PC-9 (cell line): ENCODE data around the gene INAFM2.
A peak's percentile ranks its signal among the peaks of the same experiment; 100 is the strongest.

Experiments used
- EZH2 ChIP-seq: fragments of 200-600 bp; sonication (generic); IDR thresholded peaks from 2 replicates; pipeline ENCODE4 v1.8.0; 2017; ENCODE audit warnings: antibody characterized with exemption, low read depth
- TF ChIP-seq, protein P1 (sequence below): fragments of 200-600 bp; sonication (generic); conservative IDR thresholded peaks from 2 replicates; pipeline ENCODE4 v1.6.1; 2017; ENCODE audit warnings: mixed run types, antibody characterized with exemption, mild to moderate bottlenecking, moderate library complexity

DNA sequence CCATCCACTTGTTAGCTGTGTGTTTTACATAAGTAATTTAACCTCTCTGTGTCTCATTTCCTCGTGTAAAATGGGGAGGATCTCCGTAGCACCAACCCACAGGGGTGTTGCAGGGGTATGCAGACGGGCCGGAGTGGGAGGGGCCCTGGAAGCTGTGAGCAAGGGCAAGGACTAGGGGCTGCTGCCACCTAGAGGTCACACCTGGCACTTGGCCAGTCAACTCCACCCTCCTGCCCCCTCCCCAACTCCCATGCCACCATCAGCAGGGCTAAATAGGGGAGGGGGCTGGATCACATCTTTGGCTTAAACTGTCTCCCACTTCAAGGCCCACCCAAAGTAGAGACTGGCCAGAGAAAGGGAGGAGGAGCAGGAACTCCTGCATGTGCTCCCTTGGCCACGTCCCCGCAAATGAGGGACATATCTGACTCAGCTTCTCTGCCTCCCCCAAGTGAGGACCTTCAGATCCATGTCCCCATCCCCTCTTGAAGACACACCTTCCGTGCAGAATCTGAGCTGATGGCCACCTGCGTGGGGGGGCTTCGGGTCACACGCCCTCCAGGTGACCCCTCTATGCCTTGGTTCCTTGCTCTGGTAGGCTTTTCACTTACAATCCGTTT, 14.7 kb downstream of the INAFM2 start:
- TF ChIP-seq, protein P1, sequence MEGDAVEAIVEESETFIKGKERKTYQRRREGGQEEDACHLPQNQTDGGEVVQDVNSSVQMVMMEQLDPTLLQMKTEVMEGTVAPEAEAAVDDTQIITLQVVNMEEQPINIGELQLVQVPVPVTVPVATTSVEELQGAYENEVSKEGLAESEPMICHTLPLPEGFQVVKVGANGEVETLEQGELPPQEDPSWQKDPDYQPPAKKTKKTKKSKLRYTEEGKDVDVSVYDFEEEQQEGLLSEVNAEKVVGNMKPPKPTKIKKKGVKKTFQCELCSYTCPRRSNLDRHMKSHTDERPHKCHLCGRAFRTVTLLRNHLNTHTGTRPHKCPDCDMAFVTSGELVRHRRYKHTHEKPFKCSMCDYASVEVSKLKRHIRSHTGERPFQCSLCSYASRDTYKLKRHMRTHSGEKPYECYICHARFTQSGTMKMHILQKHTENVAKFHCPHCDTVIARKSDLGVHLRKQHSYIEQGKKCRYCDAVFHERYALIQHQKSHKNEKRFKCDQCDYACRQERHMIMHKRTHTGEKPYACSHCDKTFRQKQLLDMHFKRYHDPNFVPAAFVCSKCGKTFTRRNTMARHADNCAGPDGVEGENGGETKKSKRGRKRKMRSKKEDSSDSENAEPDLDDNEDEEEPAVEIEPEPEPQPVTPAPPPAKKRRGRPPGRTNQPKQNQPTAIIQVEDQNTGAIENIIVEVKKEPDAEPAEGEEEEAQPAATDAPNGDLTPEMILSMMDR: peak; percentile 88
- TF ChIP-seq EZH2: no peak
